GM20431 (cell line): ENCODE results near the gene SLC35B3.
"Not testable (repeated sequence)": the region's sequence is repeated elsewhere in the genome, so short reads cannot be mapped to it uniquely, and the experiment has no call there.

Experiments used
- in situ Hi-C: fragments of 300-500 bp; cut with MseI, MboI; formaldehyde crosslinking; loops from one replicate; pipeline ENCODE4 v1.15.0; 2020; ENCODE audit warnings: low sequenced_read_pairs; ENCODE audit not compliant: unreplicated experiment

Gene SLC35B3

GRCh38 chr6:8435093-8435844, at the start of gene SLC35B3:
SLC35B3 (minus strand) TSS chr6:8435545.
- in situ Hi-C loops = no loop called here

GRCh38 chr6:8483650-8484049, 48.3 kb upstream of the SLC35B3 start:
- in situ Hi-C loops = no loop called here

- in situ Hi-C loops = no loop called here
These were observed 46.4 kb upstream of the SLC35B3 start for GRCh38 chr6:8481727-8482126.

- in situ Hi-C loops = no loop called here
These were observed 43.1 kb upstream of the SLC35B3 start for GRCh38 chr6:8478418-8478817.

GRCh38 chr6:8476656-8477055, 41.3 kb upstream of the SLC35B3 start:
- in situ Hi-C loops = no loop called here

- in situ Hi-C loops = no loop called here
These were observed 33.4 kb upstream of the SLC35B3 start for GRCh38 chr6:8468552-8469356.

GRCh38 chr6:8462694-8463093, 27.3 kb upstream of the SLC35B3 start:
- in situ Hi-C loops = no loop called here

GRCh38 chr6:8462169-8462568, 26.8 kb upstream of the SLC35B3 start:
- in situ Hi-C loops = no loop called here

GRCh38 chr6:8446391-8446790, 11.0 kb upstream of the SLC35B3 start:
- in situ Hi-C loops = no loop called here

GRCh38 chr6:8445930-8446329, 10.6 kb upstream of the SLC35B3 start:
- in situ Hi-C loops = not testable (repeated sequence)

GRCh38 chr6:8442150-8442549, 6.8 kb upstream of the SLC35B3 start:
- in situ Hi-C loops = no loop called here

GRCh38 chr6:8441452-8441851, 6.1 kb upstream of the SLC35B3 start:
- in situ Hi-C loops = no loop called here

- in situ Hi-C loops = no loop called here
These were observed 4.4 kb upstream of the SLC35B3 start for GRCh38 chr6:8439601-8440268.

- in situ Hi-C loops = no loop called here
These were observed 2.5 kb upstream of the SLC35B3 start for GRCh38 chr6:8437813-8438212.

- in situ Hi-C loops = no loop called here
These were observed 1.6 kb upstream of the SLC35B3 start for GRCh38 chr6:8436966-8437365.

GRCh38 chr6:8435845-8436168, 462 bp upstream of the SLC35B3 start:
- in situ Hi-C loops = no loop called here

GRCh38 chr6:8434727-8435092, 635 bp downstream of the SLC35B3 start:
- in situ Hi-C loops = no loop called here

- in situ Hi-C loops = no loop called here
These were observed 2.7 kb downstream of the SLC35B3 start for GRCh38 chr6:8432614-8433013.

- in situ Hi-C loops = no loop called here
These were observed 5.5 kb downstream of the SLC35B3 start for GRCh38 chr6:8429821-8430220.

GRCh38 chr6:8426544-8426943, 8.8 kb downstream of the SLC35B3 start:
- in situ Hi-C loops = not testable (repeated sequence)

GRCh38 chr6:8420031-8420588, 15.2 kb downstream of the SLC35B3 start:
- in situ Hi-C loops = no loop called here
